SK-N-SH treated with all-trans-retinoic acid at 6 μM for 48 hours (cell line): ENCODE data around the gene LRRC23.

Experiments used
- BACH2 ChIP-seq: fragments of 250-450 bp; sonication (Bioruptor Pico); IDR thresholded peaks from 2 replicates; pipeline ENCODE4 v1.9.0; 2021; ENCODE audit warnings: mild to moderate bottlenecking, borderline replicate concordance
- ESRRG ChIP-seq: fragments of 250-450 bp; sonication (Bioruptor Pico); IDR thresholded peaks from 2 replicates; pipeline ENCODE4 v1.6.1; 2021; ENCODE audit warnings: mild to moderate bottlenecking
- OSR1 ChIP-seq: fragments of 250-450 bp; sonication (Bioruptor Pico); IDR thresholded peaks from 2 replicates; pipeline ENCODE4 v1.8.0; 2022; ENCODE audit warnings: moderate library complexity, mild to moderate bottlenecking, inconsistent platforms
- PATZ1 ChIP-seq: fragments of 250-450 bp; sonication (Bioruptor Pico); IDR thresholded peaks from 2 replicates; pipeline ENCODE4 v1.8.0; 2020; ENCODE audit warnings: mild to moderate bottlenecking, moderate library complexity, borderline replicate concordance
- PPARA ChIP-seq: fragments of 250-450 bp; sonication (Bioruptor Pico); IDR thresholded peaks from 2 replicates; pipeline ENCODE4 v1.5.0; 2020; ENCODE audit warnings: mild to moderate bottlenecking, borderline replicate concordance
- RARB ChIP-seq: fragments of 250-450 bp; sonication (Bioruptor Pico); IDR thresholded peaks from 2 replicates; pipeline ENCODE4 v1.8.0; 2021; ENCODE audit warnings: mild to moderate bottlenecking, moderate library complexity
- SNAI2 ChIP-seq: fragments of 250-450 bp; sonication (Bioruptor Pico); IDR thresholded peaks from 2 replicates; pipeline ENCODE4 v1.5.0; 2020; ENCODE audit warnings: mild to moderate bottlenecking, moderate library complexity
- ZC3H10 ChIP-seq: fragments of 250-450 bp; sonication (Bioruptor Pico); IDR thresholded peaks from 2 replicates; pipeline ENCODE4 v1.5.1; 2021; ENCODE audit warnings: mild to moderate bottlenecking, moderate library complexity
- ZFP3 ChIP-seq: fragments of 250-450 bp; sonication (Bioruptor Pico); IDR thresholded peaks from 2 replicates; pipeline ENCODE4 v1.5.0; 2020; ENCODE audit warnings: mild to moderate bottlenecking, moderate library complexity
- ZFP30 ChIP-seq: fragments of 450-650 bp; formaldehyde crosslinking; IDR thresholded peaks from 2 replicates; pipeline ENCODE4 v1.5.0; 2022; ENCODE audit warnings: mild to moderate bottlenecking, moderate library complexity
- ZNF70 ChIP-seq: fragments of 450-650 bp; formaldehyde crosslinking; IDR thresholded peaks from 2 replicates; pipeline ENCODE4 v1.5.0; 2020; ENCODE audit warnings: mild to moderate bottlenecking, moderate library complexity

GRCh38 chr12:6957741-6958608 is 53.4 kb downstream of the LRRC23 start:
- TF ChIP-seq ZNF70 (CRISPR knock-in tag) (no peak), ESRRG (no peak), OSR1 (CRISPR knock-in tag) (no peak), RARB (no peak), ZFP30 (no peak), PPARA (no peak), PATZ1 (CRISPR knock-in tag) (no peak), ZC3H10 (CRISPR knock-in tag) (no peak), BACH2 (CRISPR knock-in tag) (no peak), SNAI2 (CRISPR knock-in tag) (no peak), ZFP3 (CRISPR knock-in tag) (no peak)
